Naive B cell (primary cell): ENCODE data around the gene AMACR. TPM values are rescaled to one million over a fixed set of nuclear protein-coding genes. Genes with fewer than 3 reads are reported as not detected.
"Not testable (repeated sequence)": the region's sequence is repeated elsewhere in the genome, so short reads cannot be mapped to it uniquely, and the experiment has no call there.

Source experiments
- ATAC-seq, 2 donors: fragments of 150-1000 bp; cut with Tn5 transposase; 2 replicates each; pipeline ENCODE4 v1.10.0; 2021; ENCODE audit warnings: low read depth in 2 of 2, mild to moderate bottlenecking in 2 of 2, moderate library complexity in 2 of 2
- DNase-seq: peaks from one replicate; pipeline ENCODE4 v3.0.0; 2022
- H3K27ac Mint-ChIP-seq, 6 donors: one replicate each; pipeline ENCODE4 v1.8.0; 2020 to 2022; ENCODE audit warnings: mild to moderate bottlenecking in 6 of 6, mixed read lengths in 6 of 6, moderate library complexity in 5 of 6, inconsistent platforms in 2 of 6
- H3K27me3 Mint-ChIP-seq, 3 donors: one replicate each; pipeline ENCODE4 v1.8.0; 2021 to 2022; ENCODE audit warnings: mixed read lengths in 3 of 3, mild to moderate bottlenecking in 1 of 3
- H3K36me3 Mint-ChIP-seq, 2 donors: one replicate each; pipeline ENCODE4 v1.8.0; 2020 to 2022; ENCODE audit warnings: mixed read lengths in 2 of 2, inconsistent platforms in 1 of 2, mild to moderate bottlenecking in 1 of 2
- H3K4me1 Mint-ChIP-seq, 3 donors: one replicate each; pipeline ENCODE4 v1.8.0; 2020 to 2022; ENCODE audit warnings: mixed read lengths in 3 of 3, inconsistent platforms in 1 of 3, mild to moderate bottlenecking in 1 of 3, moderate library complexity in 1 of 3
- H3K4me3 Mint-ChIP-seq, 8 donors: one replicate each; pipeline ENCODE4 v1.8.0; 2020 to 2022; ENCODE audit warnings: mild to moderate bottlenecking in 8 of 8, mixed read lengths in 8 of 8, moderate library complexity in 8 of 8, inconsistent platforms in 2 of 8
- H3K9me3 Mint-ChIP-seq, 7 donors: one replicate each; pipeline ENCODE4 v1.8.0; 2020 to 2022; ENCODE audit warnings: mixed read lengths in 7 of 7, mild to moderate bottlenecking in 5 of 7, inconsistent platforms in 2 of 7, moderate library complexity in 1 of 7
- polyA plus RNA-seq, 6 donors: library from polyadenylated mRNA; unstranded; fragments of 300-500 nt; fragmentation: Illumina TruSeq; gene quantifications; one replicate each; pipeline ENCODE4 v1.2.3, GENCODE V29; 2021; ENCODE audit warnings: low read depth in 6 of 6

AMACR gene
- polyA plus RNA-seq, 6 donors from 2014 or later, result 4.3 to 12.5 (median 8.3) TPM

- H3K27me3 Mint-ChIP-seq, result peaks cover 0 to 8% (median 0%) of the 10 kb centered on the region in 3 donors
- H3K9me3 Mint-ChIP-seq, result peaks cover 0 to 11% (median 0%) of the 10 kb centered on the region in 7 donors
- H3K4me3 Mint-ChIP-seq, result no peak overlapping the region
- H3K36me3 Mint-ChIP-seq, result no peaks in the 10 kb centered on the region
- no peak for DNase-seq
- H3K27ac Mint-ChIP-seq, result no peak overlapping the region
- peaks cover 13 to 29% (median 26%) of the 10 kb centered on the region in 3 donors for H3K4me1 Mint-ChIP-seq
- no peak for ATAC-seq
Observed at GRCh38 chr5:34011536-34011935, 3.7 kb upstream of the AMACR start.

- ATAC-seq, DNase-seq, H3K27me3 Mint-ChIP-seq, H3K27ac Mint-ChIP-seq, H3K36me3 Mint-ChIP-seq: not testable (repeated sequence)
- Mint-ChIP-seq H3K4me1 (peaks cover 19 to 31% (median 29%) of the 10 kb centered on the region in 3 donors), H3K9me3 (peaks cover 0 to 11% (median 0%) of the 10 kb centered on the region in 7 donors), H3K4me3 (peak overlapping the region in 1 of 8 donors; percentile 95)
Observed at GRCh38 chr5:34010146-34010545, 2.3 kb upstream of the AMACR start.

- no peak for ATAC-seq
- Mint-ChIP-seq H3K4me1 (peaks cover 19 to 31% (median 29%) of the 10 kb centered on the region in 3 donors), H3K27ac (no peak overlapping the region), H3K4me3 (peak overlapping the region in 3 of 8 donors; percentile 34 to 95 (median 81)), H3K27me3 (peaks cover 0 to 8% (median 0%) of the 10 kb centered on the region in 3 donors), H3K9me3 (peaks cover 0 to 11% (median 0%) of the 10 kb centered on the region in 7 donors), H3K36me3 (peaks cover 0 to 7% of the 10 kb centered on the region in 2 donors)
- DNase-seq, result no peak
Observed at GRCh38 chr5:34009610-34010009, 1.8 kb upstream of the AMACR start.

GRCh38 chr5:34008802-34009201 is 952 bp upstream of the AMACR start:
- Mint-ChIP-seq H3K4me3 (peak overlapping the region; percentile 81 to 99 (median 98)), H3K4me1 (peaks cover 19 to 31% (median 29%) of the 10 kb centered on the region in 3 donors), H3K27me3 (peaks cover 0 to 8% (median 0%) of the 10 kb centered on the region in 3 donors), H3K36me3 (peaks cover 4 to 14% of the 10 kb centered on the region in 2 donors), H3K27ac (peak overlapping the region; percentile 5 to 94 (median 80)), H3K9me3 (peaks cover 0 to 8% (median 0%) of the 10 kb centered on the region in 7 donors)
- DNase-seq (no peak), ATAC-seq (no peak)

- H3K27ac Mint-ChIP-seq, result peak overlapping the region; percentile 53 to 90 (median 74)
- DNase-seq, result no peak
- H3K4me3 Mint-ChIP-seq, result peak overlapping the region; percentile 81 to 99 (median 98)
- no peak for ATAC-seq
- H3K4me1 Mint-ChIP-seq, result peaks cover 19 to 31% (median 29%) of the 10 kb centered on the region in 3 donors
- peaks cover 12 to 22% of the 10 kb centered on the region in 2 donors for H3K36me3 Mint-ChIP-seq
- peaks cover 0 to 8% (median 0%) of the 10 kb centered on the region in 3 donors for H3K27me3 Mint-ChIP-seq
- H3K9me3 Mint-ChIP-seq, result no peaks in the 10 kb centered on the region
Observed at GRCh38 chr5:34007201-34007620, 639 bp downstream of the AMACR start.

- Mint-ChIP-seq H3K36me3 (peaks cover 12 to 22% of the 10 kb centered on the region in 2 donors), H3K27me3 (peaks cover 0 to 6% (median 0%) of the 10 kb centered on the region in 3 donors), H3K9me3 (no peaks in the 10 kb centered on the region), H3K4me1 (peaks cover 19 to 31% (median 29%) of the 10 kb centered on the region in 3 donors), H3K4me3 (peak overlapping the region in 3 of 8 donors; percentile 10 to 95 (median 22)), H3K27ac (no peak overlapping the region)
- DNase-seq (no peak), ATAC-seq (no peak)
Observed at GRCh38 chr5:34005681-34006080, 2.2 kb downstream of the AMACR start.

GRCh38 chr5:34005211-34005610 is 2.6 kb downstream of the AMACR start:
- DNase-seq, result no peak
- ATAC-seq, result no peak
- Mint-ChIP-seq H3K27me3 (peaks cover 0 to under 1% (median 0%) of the 10 kb centered on the region in 3 donors), H3K9me3 (no peaks in the 10 kb centered on the region), H3K36me3 (peaks cover 12 to 22% of the 10 kb centered on the region in 2 donors), H3K27ac (peak overlapping the region in 1 of 6 donors; percentile 10), H3K4me3 (peak overlapping the region in 1 of 8 donors; percentile 95), H3K4me1 (peaks cover 19 to 31% (median 29%) of the 10 kb centered on the region in 3 donors)

- no peak for DNase-seq
- H3K4me1 Mint-ChIP-seq, result peaks cover 15 to 20% (median 17%) of the 10 kb centered on the region in 3 donors
- peaks cover 12 to 22% of the 10 kb centered on the region in 2 donors for H3K36me3 Mint-ChIP-seq
- H3K27me3 Mint-ChIP-seq, result no peaks in the 10 kb centered on the region
- no peaks in the 10 kb centered on the region for H3K9me3 Mint-ChIP-seq
- no peak overlapping the region for H3K4me3 Mint-ChIP-seq
- peak overlapping the region in 2 of 6 donors; percentile 8 to 23 for H3K27ac Mint-ChIP-seq
- no peak for ATAC-seq
Observed at GRCh38 chr5:34003941-34004340, 3.9 kb downstream of the AMACR start.

- H3K9me3 Mint-ChIP-seq, result no peaks in the 10 kb centered on the region
- H3K27ac Mint-ChIP-seq, result peak overlapping the region in 1 of 6 donors; percentile 74
- H3K4me3 Mint-ChIP-seq, result peak overlapping the region in 1 of 8 donors; percentile 37
- peaks cover 9 to 15% (median 14%) of the 10 kb centered on the region in 3 donors for H3K4me1 Mint-ChIP-seq
- peaks cover 12 to 22% of the 10 kb centered on the region in 2 donors for H3K36me3 Mint-ChIP-seq
- no peak for DNase-seq
- H3K27me3 Mint-ChIP-seq, result no peaks in the 10 kb centered on the region
- no peak for ATAC-seq
Observed at GRCh38 chr5:34002629-34003328, 5.1 kb downstream of the AMACR start.

- DNase-seq (no peak), ATAC-seq (no peak)
- peaks cover 6 to 9% (median 8%) of the 10 kb centered on the region in 3 donors for H3K4me1 Mint-ChIP-seq
- H3K27me3 Mint-ChIP-seq, result no peaks in the 10 kb centered on the region
- H3K27ac Mint-ChIP-seq, result peak overlapping the region in 1 of 6 donors; percentile 38
- no peaks in the 10 kb centered on the region for H3K9me3 Mint-ChIP-seq
- peaks cover 12 to 28% of the 10 kb centered on the region in 2 donors for H3K36me3 Mint-ChIP-seq
- no peak overlapping the region for H3K4me3 Mint-ChIP-seq
Observed at GRCh38 chr5:34001241-34001841, 6.5 kb downstream of the AMACR start.

- Mint-ChIP-seq H3K36me3 (peaks cover 15 to 24% of the 10 kb centered on the region in 2 donors), H3K27ac (no peak overlapping the region), H3K27me3 (no peaks in the 10 kb centered on the region), H3K4me3 (no peak overlapping the region), H3K9me3 (no peaks in the 10 kb centered on the region), H3K4me1 (peaks cover 3 to 6% (median 5%) of the 10 kb centered on the region in 3 donors)
- DNase-seq (no peak), ATAC-seq (no peak)
Observed at GRCh38 chr5:33999978-34000377, 7.9 kb downstream of the AMACR start.

GRCh38 chr5:33997331-33997983 is 10.4 kb downstream of the AMACR start:
- H3K36me3 Mint-ChIP-seq, result peaks cover 11% of the 10 kb centered on the region in 2 donors
- H3K9me3 Mint-ChIP-seq, result no peaks in the 10 kb centered on the region
- peak overlapping the region in 3 of 6 donors; percentile 39 to 94 (median 49) for H3K27ac Mint-ChIP-seq
- no peaks in the 10 kb centered on the region for H3K27me3 Mint-ChIP-seq
- H3K4me3 Mint-ChIP-seq, result no peak overlapping the region
- peaks cover 5 to 6% (median 6%) of the 10 kb centered on the region in 3 donors for H3K4me1 Mint-ChIP-seq
- peak; percentile 6 for DNase-seq
- peak in 1 of 2 donors; percentile 54 for ATAC-seq

- H3K4me1 Mint-ChIP-seq, result peaks cover 5 to 6% (median 6%) of the 10 kb centered on the region in 3 donors
- peaks cover 11% of the 10 kb centered on the region in 2 donors for H3K36me3 Mint-ChIP-seq
- DNase-seq (no peak), ATAC-seq (no peak)
- H3K4me3 Mint-ChIP-seq, result no peak overlapping the region
- H3K9me3 Mint-ChIP-seq, result no peaks in the 10 kb centered on the region
- H3K27ac Mint-ChIP-seq, result peak overlapping the region in 3 of 6 donors; percentile 26 to 44 (median 39)
- H3K27me3 Mint-ChIP-seq, result no peaks in the 10 kb centered on the region
Observed at GRCh38 chr5:33995865-33996264, 12.0 kb downstream of the AMACR start.
